Measurements from ENCODE around the gene ENO1. TPM values are rescaled to one million over a fixed set of nuclear protein-coding genes. Genes with fewer than 3 reads are reported as not detected.
A peak's percentile ranks its signal among the peaks of the same experiment; 100 is the strongest.
"Not testable (repeated sequence)": the region's sequence is repeated elsewhere in the genome, so short reads cannot be mapped to it uniquely, and the experiment has no call there.

The ENO1 gene
- total RNA-seq, 1 donor from 2014 or later: 842 TPM

- not testable (repeated sequence) for DNase-seq (ENCODE audit: low spot score)
These were observed 18.3 kb upstream of the ENO1 start for GRCh38 chr1:8896775-8897174.

GRCh38 chr1:8892026-8892425 is 13.5 kb upstream of the ENO1 start:
- DNase-seq (ENCODE audit: low spot score): no peak

- no peak for DNase-seq (ENCODE audit: low spot score)
These were observed 12.9 kb upstream of the ENO1 start for GRCh38 chr1:8891401-8891800.

- peak; percentile 54 for DNase-seq (ENCODE audit: low spot score)
These were observed 11.7 kb upstream of the ENO1 start for GRCh38 chr1:8889925-8890785.

GRCh38 chr1:8889103-8889846 is 10.8 kb upstream of the ENO1 start:
- DNase-seq (ENCODE audit: low spot score): no peak

- DNase-seq (ENCODE audit: low spot score): no peak
These were observed 8.1 kb upstream of the ENO1 start for GRCh38 chr1:8886589-8886988.

GRCh38 chr1:8886031-8886524 is 7.6 kb upstream of the ENO1 start:
- DNase-seq (ENCODE audit: low spot score): not testable (repeated sequence)

- not testable (repeated sequence) for DNase-seq (ENCODE audit: low spot score)
These were observed 5.6 kb upstream of the ENO1 start for GRCh38 chr1:8884105-8884504.

- DNase-seq (ENCODE audit: low spot score): no peak
These were observed 5.0 kb upstream of the ENO1 start for GRCh38 chr1:8883491-8883890.

GRCh38 chr1:8879922-8880676 is 1.6 kb upstream of the ENO1 start:
- peak; percentile 89 for DNase-seq (ENCODE audit: low spot score)

GRCh38 chr1:8879464-8879921 is 1.0 kb upstream of the ENO1 start:
- DNase-seq (ENCODE audit: low spot score): no peak

- DNase-seq (ENCODE audit: low spot score): peak; percentile 98
These were observed 395 bp upstream of the ENO1 start for GRCh38 chr1:8878698-8879463.

- DNase-seq (ENCODE audit: low spot score): no peak
These were observed 2.4 kb downstream of the ENO1 start for GRCh38 chr1:8876087-8876486.

- DNase-seq (ENCODE audit: low spot score): no peak
These were observed 3.1 kb downstream of the ENO1 start for GRCh38 chr1:8875216-8875861.

- no peak for DNase-seq (ENCODE audit: low spot score)
These were observed 4.0 kb downstream of the ENO1 start for GRCh38 chr1:8874230-8875201.

- peak; percentile 93 for DNase-seq (ENCODE audit: low spot score)
These were observed 4.8 kb downstream of the ENO1 start for GRCh38 chr1:8873506-8874229.

- no peak for DNase-seq (ENCODE audit: low spot score)
These were observed 5.5 kb downstream of the ENO1 start for GRCh38 chr1:8873001-8873400.

GRCh38 chr1:8871965-8872399 is 6.5 kb downstream of the ENO1 start:
- no peak for DNase-seq (ENCODE audit: low spot score)

GRCh38 chr1:8871539-8871935 is 6.9 kb downstream of the ENO1 start:
- no peak for DNase-seq (ENCODE audit: low spot score)

Measured in umbilical cord (tissue), 2 donors.